GM12801 (cell line): ENCODE data around the gene EPS8L3.

Source experiments
- TF ChIP-seq, protein P1 (sequence below): IDR thresholded peaks from one replicate; pipeline ENCODE4 v1.5.1; 2011; ENCODE audit warnings: control low read depth; ENCODE audit not compliant: insufficient read length; ENCODE audit errors: extremely low read depth

EPS8L3 gene

DNA sequence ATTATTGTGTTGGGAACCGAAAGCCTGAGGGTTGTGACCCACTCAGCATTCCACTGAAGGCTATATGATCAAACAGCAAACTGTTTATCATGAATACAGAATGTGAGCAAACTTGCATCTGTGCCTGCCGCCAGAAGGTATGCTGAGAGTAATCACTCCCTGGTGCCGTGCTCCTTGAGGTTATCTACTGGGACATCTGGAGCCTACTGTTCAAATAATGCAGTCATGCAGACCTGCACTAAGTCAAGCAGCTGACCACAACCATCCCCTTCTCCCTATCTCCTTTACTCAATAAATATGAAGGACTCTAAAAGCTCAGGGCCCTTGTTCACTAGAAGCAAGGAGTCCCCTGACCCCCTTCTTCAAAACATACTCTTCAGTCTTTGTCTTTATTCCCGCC lies 38.2 kb downstream of the EPS8L3 start:
- TF ChIP-seq, protein P1, sequence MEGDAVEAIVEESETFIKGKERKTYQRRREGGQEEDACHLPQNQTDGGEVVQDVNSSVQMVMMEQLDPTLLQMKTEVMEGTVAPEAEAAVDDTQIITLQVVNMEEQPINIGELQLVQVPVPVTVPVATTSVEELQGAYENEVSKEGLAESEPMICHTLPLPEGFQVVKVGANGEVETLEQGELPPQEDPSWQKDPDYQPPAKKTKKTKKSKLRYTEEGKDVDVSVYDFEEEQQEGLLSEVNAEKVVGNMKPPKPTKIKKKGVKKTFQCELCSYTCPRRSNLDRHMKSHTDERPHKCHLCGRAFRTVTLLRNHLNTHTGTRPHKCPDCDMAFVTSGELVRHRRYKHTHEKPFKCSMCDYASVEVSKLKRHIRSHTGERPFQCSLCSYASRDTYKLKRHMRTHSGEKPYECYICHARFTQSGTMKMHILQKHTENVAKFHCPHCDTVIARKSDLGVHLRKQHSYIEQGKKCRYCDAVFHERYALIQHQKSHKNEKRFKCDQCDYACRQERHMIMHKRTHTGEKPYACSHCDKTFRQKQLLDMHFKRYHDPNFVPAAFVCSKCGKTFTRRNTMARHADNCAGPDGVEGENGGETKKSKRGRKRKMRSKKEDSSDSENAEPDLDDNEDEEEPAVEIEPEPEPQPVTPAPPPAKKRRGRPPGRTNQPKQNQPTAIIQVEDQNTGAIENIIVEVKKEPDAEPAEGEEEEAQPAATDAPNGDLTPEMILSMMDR, result no peak

DNA sequence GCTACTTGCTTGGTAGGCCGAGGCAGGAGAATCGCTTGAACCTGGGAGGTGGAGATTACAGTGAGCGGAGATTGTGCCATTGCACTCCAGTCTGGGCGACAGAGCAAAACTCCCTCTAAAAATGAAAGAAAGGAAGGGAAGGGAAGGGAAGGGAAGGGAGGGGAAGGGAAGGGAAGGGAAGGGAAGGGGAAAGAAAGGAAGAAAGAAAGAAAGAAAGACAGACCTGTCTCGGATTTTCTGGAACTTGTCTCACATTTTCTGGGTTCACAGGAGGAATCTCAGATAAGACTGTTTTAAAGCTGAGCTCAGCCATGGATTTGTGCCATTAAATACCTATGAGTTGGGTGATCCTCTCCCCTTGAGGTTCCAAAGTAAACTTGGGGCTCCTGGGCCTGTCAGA lies 38.8 kb downstream of the EPS8L3 start:
- TF ChIP-seq, protein P1, result no peak

DNA sequence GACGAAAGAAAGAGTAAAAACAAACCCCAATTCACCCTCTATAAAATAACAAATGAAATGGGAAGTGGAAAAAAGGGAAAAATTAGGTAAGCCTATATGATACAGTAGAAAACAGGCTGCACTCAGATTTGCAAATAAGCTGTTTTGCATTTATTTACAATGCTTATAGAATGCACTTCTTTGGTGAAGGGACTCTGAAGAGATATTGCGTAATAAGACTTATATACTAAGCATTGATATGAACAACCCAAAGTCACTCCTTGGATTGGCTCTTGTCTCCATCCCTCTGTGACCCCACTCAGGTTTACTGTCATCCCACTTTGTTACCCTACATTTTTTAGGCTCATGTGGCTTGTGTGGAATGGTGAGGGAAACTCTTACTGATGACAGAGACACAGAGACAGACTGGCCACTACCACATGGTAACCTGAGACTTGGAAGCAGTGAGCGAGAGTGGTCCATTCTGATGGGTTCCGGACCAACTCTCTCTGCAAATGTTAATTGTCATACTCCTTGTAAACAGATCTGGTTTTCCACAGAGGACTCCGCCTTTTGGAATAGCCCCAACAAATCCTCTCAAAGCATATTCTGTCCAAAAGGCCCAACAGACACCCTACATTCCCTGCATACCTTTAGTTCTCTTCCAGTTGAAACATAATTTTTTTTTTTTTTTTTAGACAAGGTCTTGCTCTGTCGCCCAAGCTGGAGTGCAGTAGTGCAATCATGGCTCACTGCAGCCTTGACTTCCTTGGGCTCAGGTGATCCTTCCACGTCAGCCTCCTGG lies 40.6 kb downstream of the EPS8L3 start:
- TF ChIP-seq, protein P1, result no peak

DNA sequence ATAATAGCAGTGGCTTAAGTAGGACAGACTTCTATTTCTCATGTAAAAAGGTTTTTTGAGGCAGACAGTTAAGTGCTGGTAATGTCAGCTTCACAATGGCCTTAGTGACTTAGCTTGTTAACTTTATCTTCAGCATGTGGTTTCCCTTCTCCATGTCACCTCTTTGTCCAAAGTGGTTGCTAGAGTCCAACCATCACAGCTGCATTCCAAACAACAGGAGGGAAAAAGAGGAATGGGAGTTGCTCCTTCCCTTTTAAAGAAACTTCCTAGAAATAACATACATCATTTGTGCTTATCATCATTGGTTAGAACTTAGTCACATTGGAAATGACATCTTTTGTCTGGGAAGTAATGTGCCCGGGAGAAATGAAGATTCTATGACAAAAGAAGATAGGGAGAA lies 41.8 kb downstream of the EPS8L3 start:
- TF ChIP-seq, protein P1, result no peak

DNA sequence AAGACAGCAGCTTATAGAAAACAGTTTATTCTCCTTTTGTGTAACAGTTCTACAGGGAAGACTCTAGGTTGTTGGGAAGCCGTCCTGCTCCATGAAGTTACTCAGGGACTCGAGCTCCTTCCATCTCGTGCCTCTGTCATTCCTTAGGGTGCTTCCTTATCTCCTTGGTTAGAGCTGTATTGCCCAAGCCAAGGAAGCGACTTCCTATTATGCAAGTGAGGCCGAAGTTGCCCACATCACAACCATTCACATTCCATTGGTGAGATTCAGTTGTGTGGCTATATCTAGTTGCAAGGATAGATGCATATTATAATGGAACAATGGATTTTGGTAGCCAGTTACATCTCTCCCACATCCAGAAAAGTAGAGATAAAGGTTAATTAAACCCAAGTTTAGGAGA lies 42.7 kb downstream of the EPS8L3 start:
- TF ChIP-seq, protein P1, result no peak

DNA sequence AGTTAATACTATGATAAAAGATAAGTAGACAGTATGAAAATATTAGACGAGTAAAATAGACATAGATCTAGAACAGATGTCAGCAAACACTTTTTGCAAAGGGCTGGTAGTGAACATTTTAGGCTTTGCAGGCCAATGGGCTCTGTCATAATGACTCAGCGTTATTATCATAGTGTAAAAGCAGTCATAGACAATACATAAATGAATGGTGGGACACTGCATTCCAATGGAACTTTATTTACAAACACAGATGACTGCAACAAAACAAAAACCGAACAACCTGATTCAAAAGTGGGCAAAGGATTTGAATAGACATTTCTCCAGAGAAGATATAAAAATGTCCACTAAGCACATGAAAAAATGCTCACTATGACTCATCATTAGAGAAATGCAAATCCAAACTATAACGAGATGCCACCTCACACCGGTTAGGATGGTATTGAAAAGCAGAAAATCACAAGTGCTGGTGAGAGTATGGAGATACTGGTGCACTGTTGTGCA lies 44.3 kb downstream of the EPS8L3 start:
- TF ChIP-seq, protein P1, result no peak

DNA sequence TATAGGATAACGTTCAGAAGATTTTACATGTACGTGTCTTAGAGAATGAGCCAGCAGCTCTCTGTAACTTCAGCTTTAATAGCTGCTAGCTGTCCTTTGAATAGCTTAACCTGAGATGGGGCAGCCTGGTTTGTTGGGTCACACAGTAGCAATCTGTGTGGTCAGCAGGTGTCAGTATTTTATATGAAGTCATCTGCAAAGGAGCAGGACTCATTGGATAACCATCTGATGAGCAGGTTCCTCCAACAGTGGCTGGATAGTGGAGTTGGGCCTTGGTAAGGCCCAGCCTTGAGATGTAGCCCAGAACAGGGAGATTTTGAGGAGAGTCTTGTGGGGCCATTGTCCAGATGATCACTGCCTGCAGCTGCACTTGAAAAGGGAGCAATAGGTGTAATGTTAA lies 45.2 kb downstream of the EPS8L3 start:
- TF ChIP-seq, protein P1, result no peak
